Measurements from ENCODE around the gene SYNE1. TPM values are rescaled to one million over a fixed set of nuclear protein-coding genes. Genes with fewer than 3 reads are reported as not detected.

SYNE1 gene
- total RNA-seq, 1 experiment from 2014 or later, result 3.0 TPM

GRCh38 chr6:152150196-152150595, 487.0 kb downstream of the SYNE1 start:
- Histone ChIP-seq H3K9me3 (ENCODE audit: control insufficient read depth, low read depth, low read length) (no peaks in the 10 kb centered on the region), H3K23me2 (ENCODE audit: insufficient read length, low read depth, low read length, poor library complexity, severe bottlenecking) (no peaks in the 10 kb centered on the region), H2BK15ac (ENCODE audit: low read depth, low read length) (no peak overlapping the region), H3K4me2 (ENCODE audit: insufficient read depth, insufficient read length, low read length) (no peak overlapping the region), H3K18ac (ENCODE audit: insufficient read length, low read depth, low read length) (no peak overlapping the region), H4K91ac (ENCODE audit: insufficient read length, low read depth, low read length) (no peak overlapping the region), H3K9ac (ENCODE audit: extremely low read depth, insufficient read length, low read length) (no peak overlapping the region), H3T11ph (ENCODE audit: low read length) (no peak overlapping the region), H3K27ac (ENCODE audit: insufficient read length, low read depth, low read length) (no peak overlapping the region), H3K27me3 (ENCODE audit: insufficient read depth, low read length) (no peaks in the 10 kb centered on the region), H4K5ac (ENCODE audit: insufficient read length, low read depth, low read length) (no peak overlapping the region), H2AFZ (ENCODE audit: low read length) (no peak overlapping the region), H3K4me1 (ENCODE audit: insufficient read depth, low read length) (no peaks in the 10 kb centered on the region), H4K20me1 (ENCODE audit: control insufficient read depth, insufficient read depth, insufficient read length) (no peaks in the 10 kb centered on the region), H3K56ac (ENCODE audit: insufficient read length, low read depth, low read length) (no peak overlapping the region), H3K23ac (ENCODE audit: insufficient read length, low read depth, low read length) (no peak overlapping the region), H2BK12ac (ENCODE audit: insufficient read length, low read depth, low read length) (no peak overlapping the region), H2BK20ac (ENCODE audit: low read depth, low read length, poor library complexity, severe bottlenecking) (no peak overlapping the region), H2BK120ac (ENCODE audit: low read depth, low read length, poor library complexity, severe bottlenecking) (no peak overlapping the region), H3K4ac (ENCODE audit: low read depth, low read length) (no peak overlapping the region), H3K14ac (ENCODE audit: insufficient read depth, low read length) (no peak overlapping the region), H2BK5ac (ENCODE audit: insufficient read length, low read length) (no peak overlapping the region), H4K8ac (replicated peaks; ENCODE audit: insufficient read length, low read depth, low read length) (no peak overlapping the region), H3K79me1 (ENCODE audit: insufficient read depth, low read depth, low read length, poor library complexity, severe bottlenecking) (no peaks in the 10 kb centered on the region), H2AK5ac (ENCODE audit: insufficient read length, low read length) (no peak overlapping the region), H3K79me2 (ENCODE audit: insufficient read depth, low read length) (no peaks in the 10 kb centered on the region)
- H3K27ac Mint-ChIP-seq, result no peak overlapping the region
- H3K4me3 Mint-ChIP-seq, result no peak overlapping the region
- H3K4me1 Mint-ChIP-seq, result peaks cover 4 to 7% of the 10 kb centered on the region in 2 experiments; a peak in 3 of 4 replicates
- no peaks in the 10 kb centered on the region for H3K27me3 Mint-ChIP-seq (ENCODE audit: low read depth)
- no CpG with 5 or more reads among the region's 3 CpGs for WGBS (ENCODE audit: extremely low coverage, insufficient read length, low lambda C conversion rate)
- TF ChIP-seq CTCF (conservative IDR thresholded peaks at IDR 0.05), result no peak
- H3K36me3 Mint-ChIP-seq (ENCODE audit: insufficient read depth in 1 of 3, low read depth in 3 of 3), result no peaks in the 10 kb centered on the region
- no peak for DNase-seq
- H3K9me3 Mint-ChIP-seq, result no peaks in the 10 kb centered on the region
